Body of pancreas (tissue), 4 donors: Measurements from ENCODE around the gene USP7.

Experiments
- CTCF ChIP-seq, 7 experiments: fragments of 450-650 bp in 4 of 7; fragments of 200-600 bp in 3 of 7; sonication (generic) in 3 of 7; IDR thresholded peaks; one replicate each; pipeline ENCODE4 v1.5.1; 2016 to 2019; ENCODE audit warnings: antibody characterized with exemption in 7 of 7
- POLR2A ChIP-seq, 3 donors: fragments of 450-650 bp; IDR thresholded peaks; one replicate each; pipeline ENCODE4 v1.6.1; 2016; ENCODE audit warnings: antibody characterized with exemption in 3 of 3, mild to moderate bottlenecking in 2 of 3

- TF ChIP-seq CTCF (IDR thresholded peaks at IDR 0.05) (no peak), POLR2A (IDR thresholded peaks at IDR 0.05) (no peak)
Measured at GRCh38 chr16:8951447-8952280, 12.0 kb downstream of the USP7 start.
